ENCODE measurements around the gene RHCE. TPM values are rescaled to one million over a fixed set of nuclear protein-coding genes. Genes with fewer than 3 reads are reported as not detected.
"Not testable (repeated sequence)": the region's sequence is repeated elsewhere in the genome, so short reads cannot be mapped to it uniquely, and the experiment has no call there.

RHCE gene
- total RNA-seq, 2 donors from 2014 or later = 0.27 to 0.32 TPM

GRCh38 chr1:25369691-25370271 lies 50.8 kb downstream of the RHCE start:
- H3K36me3 ChIP-seq; intact Hi-C loops (cut with DNase I); H3K4me1 ChIP-seq; H3K4me3 ChIP-seq; H3K9me3 ChIP-seq; H3K27me3 ChIP-seq; H3K9ac ChIP-seq (ENCODE audit: low read depth in 2 of 2, low read length in 2 of 2); H3K27ac ChIP-seq; DNase-seq: not testable (repeated sequence)

GRCh38 chr1:25369241-25369640 lies 51.4 kb downstream of the RHCE start:
- no peaks in the 10 kb centered on the region for H3K9me3 ChIP-seq
- no peak for TF ChIP-seq CTCF (IDR thresholded peaks at IDR 0.05)
- H3K36me3 ChIP-seq = no peaks in the 10 kb centered on the region
- DNase-seq = no peak
- H3K27ac ChIP-seq = no peak overlapping the region
- no peak overlapping the region for H3K9ac ChIP-seq (ENCODE audit: low read depth in 2 of 2, low read length in 2 of 2)
- no peaks in the 10 kb centered on the region for H3K4me1 ChIP-seq
- no peaks in the 10 kb centered on the region for H3K27me3 ChIP-seq
- intact Hi-C loops (cut with DNase I) = no loop called here
- H3K4me3 ChIP-seq = no peak overlapping the region

GRCh38 chr1:25362634-25363559 lies 57.7 kb downstream of the RHCE start:
- H3K4me3 ChIP-seq; intact Hi-C loops (cut with DNase I); H3K9me3 ChIP-seq; H3K27me3 ChIP-seq; H3K27ac ChIP-seq; H3K9ac ChIP-seq (ENCODE audit: low read depth in 2 of 2, low read length in 2 of 2); H3K4me1 ChIP-seq; DNase-seq; H3K36me3 ChIP-seq: not testable (repeated sequence)

- TF ChIP-seq CTCF (IDR thresholded peaks at IDR 0.05) = no peak
Measured at GRCh38 chr1:25361901-25362300, 58.7 kb downstream of the RHCE start.

GRCh38 chr1:25360596-25361581 lies 59.7 kb downstream of the RHCE start:
- intact Hi-C loops (cut with DNase I) = no loop called here
- Histone ChIP-seq H3K9ac (ENCODE audit: low read depth in 2 of 2, low read length in 2 of 2) (no peak overlapping the region), H3K4me3 (no peak overlapping the region), H3K27me3 (no peaks in the 10 kb centered on the region), H3K27ac (no peak overlapping the region), H3K36me3 (no peaks in the 10 kb centered on the region), H3K4me1 (no peaks in the 10 kb centered on the region), H3K9me3 (no peaks in the 10 kb centered on the region)
- TF ChIP-seq CTCF (IDR thresholded peaks at IDR 0.05) = no peak
- no peak for DNase-seq

More at GRCh38 chr1:25361901-25362300, 58.7 kb downstream of the RHCE start:
- Histone ChIP-seq H3K36me3 (no peaks in the 10 kb centered on the region), H3K4me3 (no peak overlapping the region), H3K9me3 (no peaks in the 10 kb centered on the region), H3K27ac (no peak overlapping the region), H3K9ac (ENCODE audit: low read depth in 2 of 2, low read length in 2 of 2) (no peak overlapping the region), H3K27me3 (no peaks in the 10 kb centered on the region), H3K4me1 (no peaks in the 10 kb centered on the region)
- no peak for DNase-seq
- intact Hi-C loops (cut with DNase I) = no loop called here

GRCh38 chr1:25356848-25357247 lies 63.8 kb downstream of the RHCE start:
- Histone ChIP-seq H3K9ac (ENCODE audit: low read depth in 2 of 2, low read length in 2 of 2) (no peak overlapping the region), H3K4me3 (no peak overlapping the region), H3K27me3 (no peaks in the 10 kb centered on the region), H3K27ac (no peak overlapping the region), H3K9me3 (no peaks in the 10 kb centered on the region), H3K36me3 (no peaks in the 10 kb centered on the region), H3K4me1 (no peaks in the 10 kb centered on the region)
- intact Hi-C loops (cut with DNase I) = no loop called here
- TF ChIP-seq CTCF (IDR thresholded peaks at IDR 0.05) = no peak
- no peak for DNase-seq

Measured in colonic mucosa (tissue), 4 donors.